Astrocyte (in vitro differentiated cells and primary cell): ENCODE measurements around the gene TSC2. TPM values are rescaled to one million over a fixed set of nuclear protein-coding genes. Genes with fewer than 3 reads are reported as not detected.
"Not testable (repeated sequence)": the region's sequence is repeated elsewhere in the genome, so short reads cannot be mapped to it uniquely, and the experiment has no call there.

Source experiments
- DNase-seq: peaks from one replicate; pipeline ENCODE4 v3.0.0-alpha.2; 2010; ENCODE audit warnings: low read depth
- FAIRE-seq: peaks from 2 replicates; lab custom pipeline; 2011; peaks lifted over from hg19 to GRCh38; lab: Jason Lieb, UNC
- H2AFZ ChIP-seq: 2 replicates; pipeline ENCODE4 v1.6.0; 2012; ENCODE audit warnings: low read depth, low read length, inconsistent platforms
- H3K27ac ChIP-seq: 2 replicates; pipeline ENCODE4 v1.5.1; 2011; ENCODE audit warnings: low read depth, low read length, inconsistent platforms
- H3K27me3 ChIP-seq: 2 replicates; pipeline ENCODE4 v1.6.0; 2011; ENCODE audit warnings: low read length, inconsistent platforms; ENCODE audit not compliant: insufficient read depth
- H3K36me3 ChIP-seq: 2 replicates; pipeline ENCODE4 v1.5.1; 2011; ENCODE audit warnings: low read length, inconsistent platforms; ENCODE audit not compliant: insufficient read depth
- H3K4me1 ChIP-seq: 2 replicates; pipeline ENCODE4 v1.5.1; 2011; ENCODE audit warnings: low read length, inconsistent platforms; ENCODE audit not compliant: insufficient read depth
- H3K4me2 ChIP-seq: 2 replicates; pipeline ENCODE4 v1.6.0; 2012; ENCODE audit warnings: low read length, inconsistent platforms
- H3K4me3 ChIP-seq: 2 replicates; pipeline ENCODE4 v1.5.1; 2011; ENCODE audit warnings: low read depth, mild to moderate bottlenecking, low read length, inconsistent platforms; ENCODE audit not compliant: insufficient read depth
- H3K79me2 ChIP-seq: 2 replicates; pipeline ENCODE4 v1.6.0; 2012; ENCODE audit warnings: mild to moderate bottlenecking, low read length, inconsistent platforms; ENCODE audit not compliant: insufficient read depth
- H3K9ac ChIP-seq: 2 replicates; pipeline ENCODE4 v1.6.0; 2012; ENCODE audit warnings: mild to moderate bottlenecking, low read length, inconsistent platforms
- H3K9me3 ChIP-seq: 2 replicates; pipeline ENCODE4 v1.5.1; 2012; ENCODE audit warnings: low read depth, mild to moderate bottlenecking, low read length, inconsistent platforms; ENCODE audit not compliant: insufficient read depth
- H4K20me1 ChIP-seq: 2 replicates; pipeline ENCODE4 v1.6.0; 2012; ENCODE audit warnings: low read length, inconsistent platforms; ENCODE audit not compliant: insufficient read depth
- H3K27ac Mint-ChIP-seq: one replicate; pipeline ENCODE4 v1.8.0; 2021; ENCODE audit warnings: mild to moderate bottlenecking, mixed read lengths; ENCODE audit not compliant: unreplicated experiment
- H3K27me3 Mint-ChIP-seq: one replicate; pipeline ENCODE4 v1.8.0; 2021; ENCODE audit warnings: low read depth, mixed read lengths; ENCODE audit not compliant: unreplicated experiment
- H3K36me3 Mint-ChIP-seq: one replicate; pipeline ENCODE4 v1.8.0; 2021; ENCODE audit warnings: low read depth, mixed read lengths; ENCODE audit not compliant: unreplicated experiment
- H3K4me1 Mint-ChIP-seq: one replicate; pipeline ENCODE4 v1.8.0; 2021; ENCODE audit warnings: low read depth, mixed read lengths; ENCODE audit not compliant: unreplicated experiment
- H3K4me3 Mint-ChIP-seq: one replicate; pipeline ENCODE4 v1.8.0; 2021; ENCODE audit warnings: mild to moderate bottlenecking, moderate library complexity, mixed read lengths; ENCODE audit not compliant: unreplicated experiment
- H3K9me3 Mint-ChIP-seq: one replicate; pipeline ENCODE4 v1.8.0; 2021; ENCODE audit warnings: mild to moderate bottlenecking, mixed read lengths; ENCODE audit not compliant: unreplicated experiment
- EZH2 ChIP-seq: IDR thresholded peaks from 2 replicates; pipeline ENCODE4 v1.6.1; 2012; ENCODE audit warnings: mild to moderate bottlenecking, low read length, inconsistent platforms; ENCODE audit not compliant: insufficient read depth
- total RNA-seq: library from RNA; stranded (reverse); gene quantifications from 2 replicates; pipeline ENCODE4 v1.2.1, GENCODE V29; 2021
- TF ChIP-seq, protein P1 (sequence below): IDR thresholded peaks from 2 replicates; pipeline ENCODE4 v1.5.1; 2011; ENCODE audit warnings: low read depth, mild to moderate bottlenecking, inconsistent platforms, low read length, moderate library complexity; ENCODE audit not compliant: insufficient read depth

Gene TSC2
- total RNA-seq, 1 donor from 2014 or later, result 89.5 TPM

- H2AFZ ChIP-seq, result no peak overlapping the region
- Mint-ChIP-seq H3K27me3 (no peaks in the 10 kb centered on the region), H3K4me3 (peak overlapping the region; percentile 90), H3K4me1 (peaks cover 18% of the 10 kb centered on the region), H3K36me3 (peaks cover 4% of the 10 kb centered on the region), H3K27ac (peak overlapping the region; percentile 74), H3K9me3 (no peaks in the 10 kb centered on the region)
- H3K27me3 ChIP-seq, result no peaks in the 10 kb centered on the region
- TF ChIP-seq, protein P1, sequence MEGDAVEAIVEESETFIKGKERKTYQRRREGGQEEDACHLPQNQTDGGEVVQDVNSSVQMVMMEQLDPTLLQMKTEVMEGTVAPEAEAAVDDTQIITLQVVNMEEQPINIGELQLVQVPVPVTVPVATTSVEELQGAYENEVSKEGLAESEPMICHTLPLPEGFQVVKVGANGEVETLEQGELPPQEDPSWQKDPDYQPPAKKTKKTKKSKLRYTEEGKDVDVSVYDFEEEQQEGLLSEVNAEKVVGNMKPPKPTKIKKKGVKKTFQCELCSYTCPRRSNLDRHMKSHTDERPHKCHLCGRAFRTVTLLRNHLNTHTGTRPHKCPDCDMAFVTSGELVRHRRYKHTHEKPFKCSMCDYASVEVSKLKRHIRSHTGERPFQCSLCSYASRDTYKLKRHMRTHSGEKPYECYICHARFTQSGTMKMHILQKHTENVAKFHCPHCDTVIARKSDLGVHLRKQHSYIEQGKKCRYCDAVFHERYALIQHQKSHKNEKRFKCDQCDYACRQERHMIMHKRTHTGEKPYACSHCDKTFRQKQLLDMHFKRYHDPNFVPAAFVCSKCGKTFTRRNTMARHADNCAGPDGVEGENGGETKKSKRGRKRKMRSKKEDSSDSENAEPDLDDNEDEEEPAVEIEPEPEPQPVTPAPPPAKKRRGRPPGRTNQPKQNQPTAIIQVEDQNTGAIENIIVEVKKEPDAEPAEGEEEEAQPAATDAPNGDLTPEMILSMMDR, result no peak
- no peak for TF ChIP-seq EZH2
- H3K79me2 ChIP-seq, result peaks cover 63% of the 10 kb centered on the region
- peak overlapping the region; percentile 77 for H3K27ac ChIP-seq
- no peaks in the 10 kb centered on the region for H3K9me3 ChIP-seq
- no peaks in the 10 kb centered on the region for H3K36me3 ChIP-seq
- peak overlapping the region; percentile 88 for H3K4me3 ChIP-seq
- H3K4me1 ChIP-seq, result peaks cover 37% of the 10 kb centered on the region
- H3K9ac ChIP-seq, result peak overlapping the region; percentile 94
- peak overlapping the region; percentile 100 for H3K4me2 ChIP-seq
- peaks cover 49% of the 10 kb centered on the region for H4K20me1 ChIP-seq
- DNase-seq, result no peak
- no peak for FAIRE-seq
These were observed 38.5 kb upstream of the TSC2 start for GRCh38 chr16:2009164-2009711.

DNA sequence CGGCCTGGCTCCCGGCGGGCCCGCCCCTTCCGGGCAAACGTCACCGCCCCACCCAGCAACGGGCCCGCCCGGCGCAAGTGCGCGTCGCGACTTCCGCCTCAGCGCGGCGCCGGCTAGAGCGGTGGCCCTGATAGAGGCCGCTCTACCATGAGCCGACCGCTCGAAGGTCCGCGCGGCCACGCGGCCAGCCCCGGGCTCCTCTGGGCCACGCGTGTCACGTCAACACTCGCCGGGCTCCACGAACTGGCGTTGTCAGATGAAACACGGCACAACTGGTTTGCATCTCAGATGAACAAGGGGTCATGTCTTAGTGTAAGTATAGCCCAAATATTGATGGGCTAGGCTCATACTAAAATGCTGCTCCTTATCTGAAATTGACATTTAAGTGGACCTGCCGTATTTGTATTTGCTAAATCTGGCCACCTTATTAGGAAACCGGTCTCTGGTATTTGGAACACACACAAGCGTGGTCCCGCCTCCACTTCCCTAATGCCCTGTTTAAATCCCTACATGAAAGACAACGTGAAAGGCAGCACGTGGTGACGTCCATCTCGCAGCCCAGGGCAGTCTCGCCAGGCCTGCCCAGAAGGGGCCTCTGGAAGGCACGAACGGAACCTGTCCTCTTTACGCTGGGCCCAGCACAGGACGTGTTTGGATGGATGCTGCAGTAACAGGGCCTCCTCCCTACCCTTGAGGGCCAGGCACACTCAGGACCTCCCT, 37.8 kb upstream of the TSC2 start, which contains the start of gene ZNF598:
TSS of gene ZNF598 (minus strand) at position 31 of the 720 bp plus-strand sequence.
- peaks cover 56% of the 10 kb centered on the region for H3K79me2 ChIP-seq
- Mint-ChIP-seq H3K36me3 (peaks cover 4% of the 10 kb centered on the region), H3K27ac (peak within 1 kb of the TSS; percentile 85), H3K4me1 (peaks cover 18% of the 10 kb centered on the region), H3K9me3 (no peaks in the 10 kb centered on the region), H3K4me3 (peak within 1 kb of the TSS; percentile 90), H3K27me3 (no peaks in the 10 kb centered on the region)
- H3K4me3 ChIP-seq, result peak within 1 kb of the TSS; percentile 88
- peak within 1 kb of the TSS; percentile 84 for H2AFZ ChIP-seq
- FAIRE-seq, result no peak
- peaks cover 30% of the 10 kb centered on the region for H3K4me1 ChIP-seq
- no peak for TF ChIP-seq EZH2
- TF ChIP-seq, protein P1, result no peak
- peak; percentile 69 for DNase-seq
- H3K27ac ChIP-seq, result peak within 1 kb of the TSS; percentile 83
- no peaks in the 10 kb centered on the region for H3K9me3 ChIP-seq
- no peaks in the 10 kb centered on the region for H3K27me3 ChIP-seq
- H3K4me2 ChIP-seq, result peak within 1 kb of the TSS; percentile 100
- no peaks in the 10 kb centered on the region for H3K36me3 ChIP-seq
- peaks cover 42% of the 10 kb centered on the region for H4K20me1 ChIP-seq
- H3K9ac ChIP-seq, result peak within 1 kb of the TSS; percentile 94

DNA sequence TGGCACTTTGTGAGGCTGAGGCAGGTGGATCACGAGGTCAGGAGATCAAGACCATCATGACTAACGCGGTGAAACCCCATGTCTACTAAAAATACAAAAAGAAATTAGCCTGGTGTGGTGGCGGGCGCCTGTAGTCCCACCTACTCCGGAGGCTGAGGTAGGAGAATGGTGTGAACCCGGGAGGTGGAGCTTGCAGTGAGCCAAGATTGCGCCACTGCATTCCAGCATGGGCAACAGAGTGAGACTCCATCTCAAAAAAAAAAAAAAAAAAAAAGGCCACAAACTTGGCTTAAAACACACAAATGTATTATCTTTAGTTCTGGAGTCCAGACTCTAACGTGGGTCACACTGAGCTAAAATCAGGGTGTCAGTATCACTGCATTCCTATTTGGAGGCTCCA, 36.1 kb upstream of the TSC2 start:
- not testable (repeated sequence) for H3K9ac ChIP-seq, DNase-seq, H3K4me3 ChIP-seq, H3K27me3 ChIP-seq, H2AFZ ChIP-seq, H3K9me3 ChIP-seq, FAIRE-seq, H3K27ac Mint-ChIP-seq, H3K27me3 Mint-ChIP-seq, H3K9me3 Mint-ChIP-seq, H3K4me2 ChIP-seq, H3K27ac ChIP-seq, H3K36me3 Mint-ChIP-seq, H3K36me3 ChIP-seq
- Histone ChIP-seq H4K20me1 (peaks cover 25% of the 10 kb centered on the region), H3K79me2 (peaks cover 38% of the 10 kb centered on the region), H3K4me1 (peaks cover 28% of the 10 kb centered on the region)
- Mint-ChIP-seq H3K4me3 (peak overlapping the region; percentile 57), H3K4me1 (peaks cover 12% of the 10 kb centered on the region)
